Measurements from ENCODE around the gene ROGDI.

ROGDI gene

GRCh38 chr16:4799171-4799855, 3.1 kb downstream of the ROGDI start:
- H3K4me3 ChIP-seq (replicated peaks in 1 of 2; ENCODE audit: low read depth in 2 of 2, low read length in 2 of 2), result no peak overlapping the region
- no peak for TF ChIP-seq CTCF (IDR thresholded peaks at IDR 0.05; ENCODE audit: low read depth, low read length)
- no peak for DNase-seq (ENCODE audit: low read depth in 2 of 2)

GRCh38 chr16:4798456-4798855, 4.0 kb downstream of the ROGDI start:
- no peak for DNase-seq (ENCODE audit: low read depth in 2 of 2)
- no peak overlapping the region for H3K4me3 ChIP-seq (replicated peaks in 1 of 2; ENCODE audit: low read depth in 2 of 2, low read length in 2 of 2)
- TF ChIP-seq CTCF (IDR thresholded peaks at IDR 0.05; ENCODE audit: low read depth, low read length), result no peak

GRCh38 chr16:4797805-4798252, 4.6 kb downstream of the ROGDI start:
- TF ChIP-seq CTCF (IDR thresholded peaks at IDR 0.05; ENCODE audit: low read depth, low read length), result no peak
- no peak for DNase-seq (ENCODE audit: low read depth in 2 of 2)
- H3K4me3 ChIP-seq (replicated peaks in 1 of 2; ENCODE audit: low read depth in 2 of 2, low read length in 2 of 2), result no peak overlapping the region

GRCh38 chr16:4796982-4797804, 5.2 kb downstream of the ROGDI start:
- DNase-seq (ENCODE audit: low read depth in 2 of 2), result no peak
- TF ChIP-seq CTCF (IDR thresholded peaks at IDR 0.05; ENCODE audit: low read depth, low read length), result no peak
- no peak overlapping the region for H3K4me3 ChIP-seq (replicated peaks in 1 of 2; ENCODE audit: low read depth in 2 of 2, low read length in 2 of 2)

- no peak for DNase-seq (ENCODE audit: low read depth in 2 of 2)
- H3K4me3 ChIP-seq (replicated peaks in 1 of 2; ENCODE audit: low read depth in 2 of 2, low read length in 2 of 2), result no peak overlapping the region
- TF ChIP-seq CTCF (IDR thresholded peaks at IDR 0.05; ENCODE audit: low read depth, low read length), result no peak
Measured at GRCh38 chr16:4795828-4796572, 6.4 kb downstream of the ROGDI start.

- DNase-seq (ENCODE audit: low read depth in 2 of 2), result no peak
- H3K4me3 ChIP-seq (replicated peaks in 1 of 2; ENCODE audit: low read depth in 2 of 2, low read length in 2 of 2), result no peak within 1 kb of the TSS
- TF ChIP-seq CTCF (IDR thresholded peaks at IDR 0.05; ENCODE audit: low read depth, low read length), result no peak
Measured at GRCh38 chr16:4795181-4795827, 7.1 kb downstream of the ROGDI start, which contains the start of gene SMIM22. TSS of gene SMIM22 (plus strand) at chr16:4795369. CDS start at chr16:4795735, 366 bp downstream.

Measured in cardiac fibroblast (primary cell).